ENCODE data around the gene FAM162A.

DNA sequence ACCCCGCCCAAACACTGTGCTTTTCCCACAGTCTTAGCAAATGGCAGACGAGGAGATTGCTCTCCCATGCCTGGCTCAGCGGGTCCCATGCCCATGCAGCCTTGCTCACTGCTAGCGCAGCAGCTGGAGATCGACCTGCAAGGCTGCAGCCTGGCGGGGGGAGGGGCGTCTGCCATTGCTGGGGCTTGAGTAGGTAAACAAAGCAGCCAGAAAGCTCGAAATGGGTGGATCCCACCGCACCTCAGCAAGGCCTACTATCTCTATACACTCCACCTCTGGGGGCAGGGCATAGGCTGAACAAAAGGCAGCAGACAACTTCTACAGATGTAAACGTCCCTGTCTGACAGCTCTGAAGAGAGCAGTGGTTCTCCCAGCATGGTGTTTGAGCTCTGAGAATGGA lies 59.1 kb downstream of the FAM162A start:
- no peak for TF ChIP-seq SIN3A (IDR thresholded peaks at IDR 0.05; ENCODE audit: borderline replicate concordance, insufficient read depth, low read length)
- no peak for TF ChIP-seq TAF1 (IDR thresholded peaks at IDR 0.05; ENCODE audit: borderline replicate concordance, insufficient read depth, low read length)
- TF ChIP-seq POLR2AphosphoS5 (IDR thresholded peaks at IDR 0.05; ENCODE audit: low read depth, low read length): no peak
- TF ChIP-seq, protein P1, sequence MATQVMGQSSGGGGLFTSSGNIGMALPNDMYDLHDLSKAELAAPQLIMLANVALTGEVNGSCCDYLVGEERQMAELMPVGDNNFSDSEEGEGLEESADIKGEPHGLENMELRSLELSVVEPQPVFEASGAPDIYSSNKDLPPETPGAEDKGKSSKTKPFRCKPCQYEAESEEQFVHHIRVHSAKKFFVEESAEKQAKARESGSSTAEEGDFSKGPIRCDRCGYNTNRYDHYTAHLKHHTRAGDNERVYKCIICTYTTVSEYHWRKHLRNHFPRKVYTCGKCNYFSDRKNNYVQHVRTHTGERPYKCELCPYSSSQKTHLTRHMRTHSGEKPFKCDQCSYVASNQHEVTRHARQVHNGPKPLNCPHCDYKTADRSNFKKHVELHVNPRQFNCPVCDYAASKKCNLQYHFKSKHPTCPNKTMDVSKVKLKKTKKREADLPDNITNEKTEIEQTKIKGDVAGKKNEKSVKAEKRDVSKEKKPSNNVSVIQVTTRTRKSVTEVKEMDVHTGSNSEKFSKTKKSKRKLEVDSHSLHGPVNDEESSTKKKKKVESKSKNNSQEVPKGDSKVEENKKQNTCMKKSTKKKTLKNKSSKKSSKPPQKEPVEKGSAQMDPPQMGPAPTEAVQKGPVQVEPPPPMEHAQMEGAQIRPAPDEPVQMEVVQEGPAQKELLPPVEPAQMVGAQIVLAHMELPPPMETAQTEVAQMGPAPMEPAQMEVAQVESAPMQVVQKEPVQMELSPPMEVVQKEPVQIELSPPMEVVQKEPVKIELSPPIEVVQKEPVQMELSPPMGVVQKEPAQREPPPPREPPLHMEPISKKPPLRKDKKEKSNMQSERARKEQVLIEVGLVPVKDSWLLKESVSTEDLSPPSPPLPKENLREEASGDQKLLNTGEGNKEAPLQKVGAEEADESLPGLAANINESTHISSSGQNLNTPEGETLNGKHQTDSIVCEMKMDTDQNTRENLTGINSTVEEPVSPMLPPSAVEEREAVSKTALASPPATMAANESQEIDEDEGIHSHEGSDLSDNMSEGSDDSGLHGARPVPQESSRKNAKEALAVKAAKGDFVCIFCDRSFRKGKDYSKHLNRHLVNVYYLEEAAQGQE (IDR thresholded peaks at IDR 0.05; ENCODE audit: insufficient read depth in 1 of 2, low read depth in 2 of 2, low read length in 2 of 2): no peak
- TF ChIP-seq FOXP2 (optimal IDR thresholded peaks at IDR 0.05; ENCODE audit: borderline replicate concordance, extremely low read depth, extremely low read length, insufficient read depth): no peak
